Measurements from ENCODE around the gene TRUB2.

GRCh38 chr9:128323212-128323730 is 1.0 kb upstream of the TRUB2 start:
- TF ChIP-seq POLR2AphosphoS5 (IDR thresholded peaks at IDR 0.05; ENCODE audit: insufficient read depth in 1 of 2, low read depth in 1 of 2), result no peak
- TF ChIP-seq CTCF (IDR thresholded peaks at IDR 0.05), result no peak

Measured in vagina (tissue), 2 donors.